Activated CD4-positive, alpha-beta memory T cell treated with anti-CD3 and anti-CD28 coated beads for 36 hours (primary cell): Measurements from ENCODE around the gene RAB13. TPM values are rescaled to one million over a fixed set of nuclear protein-coding genes. Genes with fewer than 3 reads are reported as not detected.

ENCODE experiments used
- CTCF ChIA-PET: fragments of 350-600 bp; sonication (Branson Sonifier 250); formaldehyde crosslinking; loops from one replicate; lab custom pipeline; 2021; ENCODE audit warnings: antibody characterized with exemption, inconsistent platforms; lab: Charles Lee
- POLR2A ChIA-PET: fragments of 350-600 bp; sonication (Branson Sonifier 250); formaldehyde crosslinking; loops from one replicate; lab custom pipeline; 2021; ENCODE audit warnings: antibody characterized with exemption; lab: Charles Lee
- DNase-seq: peaks from one replicate; pipeline ENCODE4 v3.0.0-alpha.2; 2020
- H3K27ac Mint-ChIP-seq: one replicate; pipeline ENCODE4 v1.8.0; 2021; ENCODE audit warnings: mixed read lengths
- H3K27me3 Mint-ChIP-seq: one replicate; pipeline ENCODE4 v1.8.0; 2021; ENCODE audit warnings: mixed read lengths
- H3K36me3 Mint-ChIP-seq: one replicate; pipeline ENCODE4 v1.8.0; 2021; ENCODE audit warnings: mixed read lengths
- H3K4me1 Mint-ChIP-seq: one replicate; pipeline ENCODE4 v1.8.0; 2021; ENCODE audit warnings: low read depth, mixed read lengths
- H3K4me3 Mint-ChIP-seq: one replicate; pipeline ENCODE4 v1.8.0; 2021; ENCODE audit warnings: mild to moderate bottlenecking, mixed read lengths
- H3K9me3 Mint-ChIP-seq: one replicate; pipeline ENCODE4 v1.8.0; 2021; ENCODE audit warnings: mixed read lengths
- intact Hi-C: fragments of 100-400 bp; cut with micrococcal nuclease; formaldehyde crosslinking; loops from one replicate; pipeline ENCODE4 v1.15.1; 2023
- total RNA-seq, 2 experiments: library from RNA; stranded (reverse); gene quantifications; one replicate each; pipeline ENCODE4 v1.2.3, GENCODE V29; 2021

Gene RAB13
- total RNA-seq, 2 experiments from 2014 or later, result 2.9 to 4.1 TPM

DNA sequence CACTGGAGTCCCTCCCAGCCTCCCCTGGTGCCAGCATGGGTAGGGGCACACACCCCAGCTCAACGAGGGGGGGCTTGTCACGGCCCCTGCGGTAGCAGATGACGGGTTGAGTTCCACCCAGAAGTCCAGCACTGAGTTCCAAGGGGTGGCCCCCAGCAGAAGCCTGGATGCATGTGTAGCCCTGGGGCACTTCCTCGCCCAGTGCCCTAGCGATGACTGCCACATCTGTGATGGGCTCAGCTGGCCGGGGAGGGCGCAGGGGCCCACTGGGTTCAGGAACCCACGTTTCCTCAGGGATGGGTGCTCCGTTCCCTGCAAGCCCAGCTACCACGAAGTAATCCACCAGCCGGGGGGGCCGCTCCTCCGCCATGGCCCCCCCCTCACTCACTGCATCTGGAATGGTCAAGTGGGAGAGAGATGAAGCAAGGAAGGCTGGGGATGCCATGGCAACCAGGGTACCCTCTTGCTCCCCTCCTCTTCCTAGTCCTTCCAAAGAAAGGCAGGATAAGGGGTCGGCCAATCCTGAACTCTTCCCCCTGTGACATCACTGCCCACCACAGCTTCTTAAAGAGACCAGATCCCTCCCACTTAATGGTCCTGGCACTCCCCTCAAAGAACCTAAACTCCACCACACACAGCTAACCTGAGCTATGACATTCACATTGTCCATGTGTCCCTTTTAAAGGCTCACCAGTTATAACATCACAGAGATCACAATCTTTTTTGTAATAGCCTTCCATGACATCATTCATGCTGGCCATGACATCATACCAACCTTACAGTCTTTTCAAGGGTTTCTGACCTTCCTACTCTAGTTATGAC lies 41.9 kb downstream of the RAB13 start:
- Mint-ChIP-seq H3K27ac (peak overlapping the region; percentile 97), H3K27me3 (no peaks in the 10 kb centered on the region), H3K36me3 (peaks cover 34% of the 10 kb centered on the region), H3K9me3 (no peaks in the 10 kb centered on the region), H3K4me3 (peak overlapping the region; percentile 92), H3K4me1 (peaks cover 25% of the 10 kb centered on the region)
- intact Hi-C loops, result loop anchor here (2.0 kb wide), 1 partner anchor 139 kb away; no protein-coding TSS in a partner anchor
- POLR2A ChIA-PET, result interaction anchor here (0.6 to 3.9 kb wide), 14 partner anchors 12 to 1977 kb away, joined by 3 to 41 read pairs (median 4); partner anchors contain the start of genes CREB3L4, GATAD2B, JTB and RPS27
- CTCF ChIA-PET, result interaction anchor here (1.0 to 4.3 kb wide), 8 partner anchors 12 to 147 kb away, joined by 3 to 31 read pairs (median 16); partner anchors contain the start of genes CREB3L4, GATAD2B, RAB13 and RPS27
- DNase-seq, result no peak

DNA sequence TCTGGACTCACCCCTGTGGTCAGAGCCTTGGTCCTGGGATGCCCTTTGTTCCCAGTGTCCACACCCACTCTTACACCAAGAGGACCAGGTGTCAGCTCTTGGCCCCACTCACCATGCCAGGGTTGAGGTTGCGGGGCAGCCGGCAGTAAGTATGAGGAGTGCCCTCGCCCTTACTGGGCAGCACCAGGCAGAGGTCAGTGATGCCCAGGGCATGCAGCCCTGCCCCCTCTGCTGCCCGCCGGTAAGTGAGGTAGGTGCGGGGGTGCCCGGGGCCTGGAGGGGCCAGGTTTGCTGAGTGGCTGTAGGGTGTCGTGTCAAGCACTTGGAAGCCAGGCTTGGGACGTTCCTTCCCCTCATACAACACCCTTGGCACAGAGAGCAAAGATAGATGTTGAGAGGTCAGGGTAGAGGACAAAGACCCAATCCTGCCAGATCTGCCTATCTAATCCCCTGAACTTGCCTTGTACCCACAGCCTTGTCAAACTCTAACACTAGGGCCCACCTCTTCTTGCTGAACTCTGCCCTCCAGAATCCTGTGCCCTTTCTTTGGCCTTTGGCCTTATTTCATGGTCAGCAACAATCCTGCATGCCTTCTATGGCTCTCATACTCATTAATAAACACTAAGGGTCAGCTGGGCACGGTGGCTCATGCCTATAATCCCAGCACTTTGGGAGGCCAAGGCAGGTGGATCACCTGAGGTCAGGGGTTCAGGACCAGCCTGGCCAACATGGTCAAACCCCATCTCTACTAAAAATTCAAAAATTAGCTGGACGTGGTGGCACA lies 43.2 kb downstream of the RAB13 start:
- POLR2A ChIA-PET, result interaction anchor here (0.7 to 3.9 kb wide), 4 partner anchors 21 to 34 kb away, joined by 3 to 41 read pairs (median 4); partner anchors contain the start of genes GATAD2B and JTB
- H3K4me1 Mint-ChIP-seq, result peaks cover 25% of the 10 kb centered on the region
- CTCF ChIA-PET, result interaction anchor here (1.0 to 4.3 kb wide), 2 partner anchors 24 to 122 kb away, joined by 3 to 29 read pairs; partner anchors contain the start of gene CREB3L4
- peak overlapping the region; percentile 29 for H3K27ac Mint-ChIP-seq
- DNase-seq, result no peak
- no peaks in the 10 kb centered on the region for H3K9me3 Mint-ChIP-seq
- H3K36me3 Mint-ChIP-seq, result peaks cover 32% of the 10 kb centered on the region
- H3K4me3 Mint-ChIP-seq, result no peak overlapping the region
- no peaks in the 10 kb centered on the region for H3K27me3 Mint-ChIP-seq
- intact Hi-C loops, result no loop called here

- H3K4me3 Mint-ChIP-seq, result no peak overlapping the region
- DNase-seq, result no peak
- peaks cover 40% of the 10 kb centered on the region for H3K36me3 Mint-ChIP-seq
- H3K9me3 Mint-ChIP-seq, result no peaks in the 10 kb centered on the region
- CTCF ChIA-PET, result no interaction called here
- POLR2A ChIA-PET, result interaction anchor here (0.6 to 1.3 kb wide), 2 partner anchors 20 to 636 kb away, joined by 3 to 4 read pairs; no protein-coding TSS in a partner anchor
- H3K27me3 Mint-ChIP-seq, result no peaks in the 10 kb centered on the region
- peaks cover 25% of the 10 kb centered on the region for H3K4me1 Mint-ChIP-seq
- intact Hi-C loops, result no loop called here
- H3K27ac Mint-ChIP-seq, result no peak overlapping the region
These were observed 44.1 kb downstream of the RAB13 start for GRCh38 chr1:153941826-153942725.

DNA sequence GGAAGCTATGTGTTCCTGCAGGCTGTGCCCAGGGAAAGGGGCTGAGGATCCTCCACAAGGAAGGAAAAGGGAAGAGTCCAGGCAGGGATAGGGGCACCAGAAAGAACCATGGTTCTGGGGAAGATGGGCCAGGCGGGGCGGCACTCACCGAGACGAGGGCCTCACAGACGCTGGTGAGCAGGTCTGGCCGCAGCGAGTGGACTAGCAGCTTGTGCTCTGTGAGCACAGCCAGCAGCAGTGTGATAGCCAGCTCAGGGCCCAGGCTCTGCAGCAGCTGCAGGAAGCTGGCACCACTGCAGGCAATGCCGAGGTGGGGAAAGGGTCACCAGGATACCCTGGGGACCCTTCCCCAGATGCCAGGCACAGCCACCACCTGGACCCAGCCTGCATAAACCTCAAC lies 45.4 kb downstream of the RAB13 start:
- Mint-ChIP-seq H3K36me3 (peaks cover 53% of the 10 kb centered on the region), H3K27me3 (no peaks in the 10 kb centered on the region), H3K4me1 (peaks cover 20% of the 10 kb centered on the region), H3K27ac (no peak overlapping the region), H3K4me3 (no peak overlapping the region), H3K9me3 (no peaks in the 10 kb centered on the region)
- POLR2A ChIA-PET, result interaction anchor here (0.6 to 2.5 kb wide), 3 partner anchors 10 to 17 kb away, joined by 3 to 8 read pairs (median 3); no protein-coding TSS in a partner anchor
- intact Hi-C loops, result no loop called here
- CTCF ChIA-PET, result interaction anchor here (1.0 kb wide), 1 partner anchor 144 kb away, joined by 3 read pairs; no protein-coding TSS in a partner anchor
- no peak for DNase-seq

GRCh38 chr1:153939476-153939875 lies 46.7 kb downstream of the RAB13 start:
- peaks cover 56% of the 10 kb centered on the region for H3K36me3 Mint-ChIP-seq
- H3K4me3 Mint-ChIP-seq, result no peak overlapping the region
- no peaks in the 10 kb centered on the region for H3K9me3 Mint-ChIP-seq
- intact Hi-C loops, result no loop called here
- ChIA-PET POLR2A (interaction anchor here (2.5 kb wide), 1 partner anchor 15 kb away, joined by 8 read pairs; no protein-coding TSS in a partner anchor), CTCF (no interaction called here)
- no peak overlapping the region for H3K27ac Mint-ChIP-seq
- H3K27me3 Mint-ChIP-seq, result no peaks in the 10 kb centered on the region
- DNase-seq, result no peak
- peaks cover 15% of the 10 kb centered on the region for H3K4me1 Mint-ChIP-seq

GRCh38 chr1:153938996-153939395 lies 47.1 kb downstream of the RAB13 start:
- Mint-ChIP-seq H3K9me3 (no peaks in the 10 kb centered on the region), H3K27ac (no peak overlapping the region), H3K27me3 (no peaks in the 10 kb centered on the region), H3K4me1 (peaks cover 10% of the 10 kb centered on the region), H3K36me3 (peaks cover 56% of the 10 kb centered on the region), H3K4me3 (no peak overlapping the region)
- intact Hi-C loops, result no loop called here
- ChIA-PET POLR2A (interaction anchor here (2.5 kb wide), 1 partner anchor 15 kb away, joined by 8 read pairs; no protein-coding TSS in a partner anchor), CTCF (no interaction called here)
- no peak for DNase-seq

DNA sequence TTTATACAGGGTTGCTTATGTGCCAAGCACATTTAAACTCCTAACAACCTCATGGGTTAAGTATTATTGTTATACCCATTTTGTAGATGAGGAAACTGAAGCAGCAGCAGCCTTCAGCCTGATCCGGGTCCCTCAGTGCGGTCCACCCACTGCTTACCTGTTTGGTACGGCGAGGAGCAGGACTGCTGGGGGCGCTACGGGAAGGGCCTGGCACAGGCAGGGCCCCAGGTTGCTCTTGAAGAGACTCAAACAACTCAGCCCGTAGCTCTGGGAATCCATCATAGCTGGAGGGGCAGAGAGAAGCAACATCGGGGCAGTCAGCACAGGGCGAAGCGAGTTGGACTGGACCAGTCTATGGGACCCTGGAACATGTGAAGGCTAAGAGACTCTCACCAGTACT lies 48.8 kb downstream of the RAB13 start:
- peaks cover 58% of the 10 kb centered on the region for H3K36me3 Mint-ChIP-seq
- DNase-seq, result no peak
- no peaks in the 10 kb centered on the region for H3K4me1 Mint-ChIP-seq
- intact Hi-C loops, result no loop called here
- no peak overlapping the region for H3K4me3 Mint-ChIP-seq
- no peaks in the 10 kb centered on the region for H3K9me3 Mint-ChIP-seq
- ChIA-PET POLR2A (no interaction called here), CTCF (interaction anchor here (2.1 kb wide), 1 partner anchor 49 kb away, joined by 6 read pairs; the partner anchor contains the start of gene RAB13)
- no peaks in the 10 kb centered on the region for H3K27me3 Mint-ChIP-seq
- H3K27ac Mint-ChIP-seq, result no peak overlapping the region

GRCh38 chr1:153936011-153936802 lies 49.9 kb downstream of the RAB13 start:
- Mint-ChIP-seq H3K36me3 (peaks cover 53% of the 10 kb centered on the region), H3K4me1 (no peaks in the 10 kb centered on the region), H3K9me3 (no peaks in the 10 kb centered on the region), H3K27me3 (no peaks in the 10 kb centered on the region), H3K4me3 (no peak overlapping the region), H3K27ac (no peak overlapping the region)
- ChIA-PET POLR2A (no interaction called here), CTCF (interaction anchor here (2.1 kb wide), 1 partner anchor 51 kb away, joined by 6 read pairs; the partner anchor contains the start of gene RAB13)
- intact Hi-C loops, result no loop called here
- DNase-seq, result no peak

DNA sequence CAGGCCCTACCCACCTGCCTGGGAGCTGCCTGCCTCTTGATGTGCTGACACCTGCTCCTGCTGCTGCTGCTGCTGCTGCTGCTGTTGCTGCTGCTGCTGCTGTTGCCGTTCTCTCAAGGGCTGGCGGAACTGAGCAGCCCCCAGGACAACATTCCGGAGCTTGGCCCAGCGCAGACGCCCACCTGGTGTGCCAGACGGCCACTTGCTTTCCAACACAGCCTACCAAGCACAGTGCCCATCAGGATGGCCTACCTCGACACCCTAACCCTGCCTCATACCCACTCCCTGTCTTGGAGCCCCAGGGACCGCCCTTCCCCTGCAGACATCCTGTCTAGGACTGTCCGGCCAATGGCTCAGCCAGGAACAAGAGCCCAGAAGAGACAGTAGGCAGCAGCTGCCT lies 51.4 kb downstream of the RAB13 start:
- ChIA-PET POLR2A (interaction anchor here (0.7 kb wide), 1 partner anchor 13 kb away, joined by 3 read pairs; no protein-coding TSS in a partner anchor), CTCF (interaction anchor here (1.0 kb wide), 1 partner anchor 12 kb away, joined by 5 read pairs; the partner anchor contains the start of gene DENND4B)
- no peak overlapping the region for H3K4me3 Mint-ChIP-seq
- intact Hi-C loops, result no loop called here
- peaks cover 47% of the 10 kb centered on the region for H3K36me3 Mint-ChIP-seq
- H3K9me3 Mint-ChIP-seq, result no peaks in the 10 kb centered on the region
- DNase-seq, result no peak
- no peak overlapping the region for H3K27ac Mint-ChIP-seq
- no peaks in the 10 kb centered on the region for H3K27me3 Mint-ChIP-seq
- no peaks in the 10 kb centered on the region for H3K4me1 Mint-ChIP-seq

DNA sequence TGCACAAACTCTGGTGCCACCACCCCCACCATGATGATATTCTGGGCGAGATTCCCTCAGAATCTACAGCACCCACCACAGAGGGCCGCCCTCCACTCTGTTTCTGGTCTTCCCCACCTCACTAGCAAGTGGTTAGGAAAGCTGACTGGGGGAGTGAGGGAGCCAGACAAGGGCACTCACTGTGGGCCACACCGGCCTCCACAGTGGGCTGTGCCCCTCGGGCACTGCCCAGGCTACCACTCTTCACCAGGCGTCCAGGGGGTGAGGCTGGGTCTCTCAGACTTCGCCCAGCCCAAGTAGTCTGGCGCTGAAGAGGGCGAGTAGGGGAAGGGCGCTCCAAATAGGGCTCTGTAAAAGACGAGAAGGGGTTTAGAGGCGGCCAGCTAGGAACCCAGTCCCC lies 52.2 kb downstream of the RAB13 start:
- Mint-ChIP-seq H3K27ac (no peak overlapping the region), H3K4me3 (no peak overlapping the region), H3K36me3 (peaks cover 50% of the 10 kb centered on the region), H3K4me1 (peaks cover under 1% of the 10 kb centered on the region), H3K9me3 (no peaks in the 10 kb centered on the region), H3K27me3 (no peaks in the 10 kb centered on the region)
- intact Hi-C loops, result no loop called here
- POLR2A ChIA-PET, result interaction anchor here (0.7 kb wide), 1 partner anchor 14 kb away, joined by 3 read pairs; no protein-coding TSS in a partner anchor
- no peak for DNase-seq
- CTCF ChIA-PET, result interaction anchor here (1.0 kb wide), 1 partner anchor 13 kb away, joined by 5 read pairs; the partner anchor contains the start of gene DENND4B
